HepG2 (cell line): ENCODE measurements around the gene POLR1G. TPM values are rescaled to one million over a fixed set of nuclear protein-coding genes. Genes with fewer than 3 reads are reported as not detected.

Experiments used
- AGO1 ChIP-seq: fragments of 200-400 bp; formaldehyde crosslinking; IDR thresholded peaks from 2 replicates; pipeline ENCODE4 v1.6.1; 2017; ENCODE audit warnings: mild to moderate bottlenecking, low read depth, low read length, moderate library complexity; ENCODE audit not compliant: poor library complexity, severe bottlenecking
- ARID4A ChIP-seq: sonication (generic); formaldehyde crosslinking; IDR thresholded peaks from 2 replicates; pipeline ENCODE4 v1.5.0; 2020; ENCODE audit warnings: mild to moderate bottlenecking, missing genetic modification reagents, borderline replicate concordance
- CEBPG ChIP-seq: IDR thresholded peaks from 2 replicates; pipeline ENCODE4 v1.6.1; 2016
- E2F2 ChIP-seq: sonication (generic); formaldehyde crosslinking; IDR thresholded peaks from 2 replicates; pipeline ENCODE4 v1.4.0; 2020; ENCODE audit warnings: missing genetic modification reagents, borderline replicate concordance
- HNRNPLL ChIP-seq: fragments of 200-400 bp; formaldehyde crosslinking; IDR thresholded peaks from 2 replicates; pipeline ENCODE4 v1.6.1; 2017; ENCODE audit warnings: mild to moderate bottlenecking, low read depth, low read length; ENCODE audit not compliant: poor library complexity, severe bottlenecking
- KLF16 ChIP-seq, 2 experiments: sonication (generic) in 1 of 2; formaldehyde crosslinking in 1 of 2; IDR thresholded peaks; 2 replicates each; pipeline versions ENCODE4 v1.6.1 to v1.8.0; 2016 to 2023; ENCODE audit warnings: missing genetic modification reagents in 2 of 2, missing compliant biosample characterization in 1 of 2
- NCOA2 ChIP-seq: sonication (generic); formaldehyde crosslinking; IDR thresholded peaks from 2 replicates; pipeline ENCODE4 v1.8.0; 2022; ENCODE audit warnings: inconsistent platforms
- SNAPC5 ChIP-seq: sonication (generic); formaldehyde crosslinking; IDR thresholded peaks from 2 replicates; pipeline ENCODE4 v1.8.1; 2023; ENCODE audit warnings: mild to moderate bottlenecking, missing genetic modification reagents, borderline replicate concordance
- SOX5 ChIP-seq: IDR thresholded peaks from 2 replicates; pipeline ENCODE4 v1.6.1; 2016; ENCODE audit warnings: borderline replicate concordance
- ZNF407 ChIP-seq: sonication (generic); formaldehyde crosslinking; IDR thresholded peaks from one replicate; pipeline ENCODE4 v1.5.1; 2020; ENCODE audit warnings: mild to moderate bottlenecking, missing genetic modification reagents; ENCODE audit errors: not compliant biosample characterization
- ZNF550 ChIP-seq: sonication (generic); formaldehyde crosslinking; IDR thresholded peaks from 2 replicates; pipeline ENCODE4 v1.4.0; 2020; ENCODE audit warnings: mild to moderate bottlenecking, missing genetic modification reagents, borderline replicate concordance
- ZNF556 ChIP-seq: sonication (generic); formaldehyde crosslinking; IDR thresholded peaks from 2 replicates; pipeline ENCODE4 v1.4.0; 2020; ENCODE audit warnings: mild to moderate bottlenecking, missing genetic modification reagents, borderline replicate concordance
- ZNF652 ChIP-seq: IDR thresholded peaks from 2 replicates; pipeline ENCODE4 v1.6.1; 2016; ENCODE audit warnings: low read depth, borderline replicate concordance
- polyA plus RNA-seq, 8 experiments: library from polyadenylated mRNA; depleted of rRNA in 3 of 8; stranded (reverse) in 7 of 8; unstranded in 1 of 8; fragments of >200 nt; fragmentation: Illumina TruSeq in 4 of 8; extraction: Trizol in 4 of 8; gene quantifications; 2 replicates each; pipeline versions ENCODE4 v1.2.1 to v1.2.3, GENCODE V29; 2011 to 2016; ENCODE audit warnings: low read depth in 4 of 8, missing spikeins in 1 of 8, mixed read lengths in 1 of 8; ENCODE audit not compliant: insufficient read depth in 1 of 8
- total RNA-seq, 5 experiments: library from RNA; depleted of rRNA; stranded (reverse); fragments of >200 nt; fragmentation: Illumina TruSeq; extraction: Trizol; gene quantifications; 2 replicates each; pipeline ENCODE4 v1.2.3, GENCODE V29; 2016; ENCODE audit warnings: low read depth in 1 of 5

The POLR1G gene
- total and polyA plus RNA-seq, 2 of the 13 experiments (the other 11 are each of a cell fraction or from before 2014, with no cell fraction given), result 3.5 to 20.8 TPM

GRCh38 chr19:45443462-45444317 lies 37.2 kb downstream of the POLR1G start (continued):
- TF ChIP-seq SNAPC5 (CRISPR knock-in tag), result peak; percentile 56; the same call in 1 of the 2 replicates
- peak; percentile 72 for TF ChIP-seq HNRNPLL
- TF ChIP-seq CEBPG, result peak; percentile 92
- TF ChIP-seq E2F2, result no peak
- 0 out of 2 replicates have a peak, but pooled peaks have one; percentile 33 for TF ChIP-seq ZNF550 (CRISPR knock-in tag)
- peak in 1 of 2 experiments; percentile 77; a peak in 2 of 4 replicates for TF ChIP-seq KLF16 (CRISPR knock-in tag; IDR thresholded peaks at IDR 0.05)
- no peak for TF ChIP-seq ZNF652
- no peak for TF ChIP-seq AGO1
- peak; percentile 39 for TF ChIP-seq ZNF407 (CRISPR knock-in tag)
- peak; percentile 88; the same call in 1 of the 2 replicates for TF ChIP-seq SOX5
- TF ChIP-seq ZNF556, result peak; percentile 92; the same call in 1 of the 2 replicates
- TF ChIP-seq NCOA2 (CRISPR knock-in tag), result peak; percentile 61; the same call in 1 of the 2 replicates
- TF ChIP-seq ARID4A (CRISPR knock-in tag), result peak; percentile 63; the same call in 1 of the 2 replicates
